ENCODE data around the gene CDR2L.

The CDR2L gene

GRCh38 chr17:75006653-75007052 lies 19.2 kb downstream of the CDR2L start:
- TF ChIP-seq CTCF (IDR thresholded peaks at IDR 0.05; ENCODE audit: low read depth, low read length): no peak
- DNase-seq (ENCODE audit: extremely low read depth, low read depth): no peak

- DNase-seq (ENCODE audit: extremely low read depth, low read depth): no peak
- TF ChIP-seq CTCF (IDR thresholded peaks at IDR 0.05; ENCODE audit: low read depth, low read length): no peak
Observed at GRCh38 chr17:75008373-75008772, 20.9 kb downstream of the CDR2L start.

GRCh38 chr17:75009139-75009724 lies 21.8 kb downstream of the CDR2L start:
- DNase-seq (ENCODE audit: extremely low read depth, low read depth): no peak
- TF ChIP-seq CTCF (IDR thresholded peaks at IDR 0.05; ENCODE audit: low read depth, low read length): no peak

- no peak for TF ChIP-seq CTCF (IDR thresholded peaks at IDR 0.05; ENCODE audit: low read depth, low read length)
- DNase-seq (ENCODE audit: extremely low read depth, low read depth): no peak
Observed at GRCh38 chr17:75010683-75011400, 23.4 kb downstream of the CDR2L start.

GRCh38 chr17:75011401-75012095 lies 24.1 kb downstream of the CDR2L start:
- TF ChIP-seq CTCF (IDR thresholded peaks at IDR 0.05; ENCODE audit: low read depth, low read length): no peak
- no peak for DNase-seq (ENCODE audit: extremely low read depth, low read depth)

GRCh38 chr17:75012096-75012345 lies 24.6 kb downstream of the CDR2L start:
- DNase-seq (ENCODE audit: extremely low read depth, low read depth): no peak
- TF ChIP-seq CTCF (IDR thresholded peaks at IDR 0.05; ENCODE audit: low read depth, low read length): no peak

GRCh38 chr17:75012346-75013091 lies 25.1 kb downstream of the CDR2L start, which contains the start of gene MRPL58:
MRPL58 (plus strand) TSS chr17:75012670; CDS start chr17:75012687, 17 bp downstream.
- TF ChIP-seq CTCF (IDR thresholded peaks at IDR 0.05; ENCODE audit: low read depth, low read length): peak; percentile 57
- no peak for DNase-seq (ENCODE audit: extremely low read depth, low read depth)
